ENCODE data around the gene NEK4. TPM values are rescaled to one million over a fixed set of nuclear protein-coding genes. Genes with fewer than 3 reads are reported as not detected.

Gene NEK4
- total and polyA plus RNA-seq, 4 donors = 30.8 to 47.3 (median 38.4) TPM

- WGBS (ENCODE audit: insufficient coverage) = under 1% methylated on average over 90 of the region's 94 CpGs
- peak within 1 kb of the TSS; percentile 68 for H3K27ac ChIP-seq (ENCODE audit: low read depth, low read length)
- peaks cover 25% of the 10 kb centered on the region for H3K4me1 ChIP-seq (ENCODE audit: control insufficient read depth, insufficient read depth, low read length)
- H3K27me3 ChIP-seq (ENCODE audit: control insufficient read depth, insufficient read depth, low read length) = no peaks in the 10 kb centered on the region
- H3K36me3 ChIP-seq (ENCODE audit: control insufficient read depth, insufficient read depth, low read length) = peaks cover 12% of the 10 kb centered on the region
- peak; percentile 78 to 97 (median 92) for DNase-seq (ENCODE audit: low read depth in 4 of 6, low spot score in 6 of 6)
- H3K9me3 ChIP-seq (ENCODE audit: control insufficient read depth, insufficient read depth, low read length) = no peaks in the 10 kb centered on the region
- H3K4me3 ChIP-seq (ENCODE audit: low read depth, low read length) = peak within 1 kb of the TSS; percentile 96
Measured at GRCh38 chr3:52705688-52706686, 64.8 kb downstream of the NEK4 start, which contains the start of the genes GLT8D1 and SPCS1. Gene GLT8D1, minus strand, starts transcription at chr3:52705791. Its CDS starts 5,331 bp downstream, at chr3:52700460. Gene SPCS1, plus strand, starts transcription at chr3:52706106. Its CDS starts 141 bp downstream, at chr3:52706247.

- Histone ChIP-seq H3K27me3 (ENCODE audit: control insufficient read depth, insufficient read depth, low read length) (no peaks in the 10 kb centered on the region), H3K27ac (ENCODE audit: low read depth, low read length) (peak overlapping the region; percentile 68), H3K4me1 (ENCODE audit: control insufficient read depth, insufficient read depth, low read length) (peaks cover 25% of the 10 kb centered on the region), H3K9me3 (ENCODE audit: control insufficient read depth, insufficient read depth, low read length) (no peaks in the 10 kb centered on the region), H3K36me3 (ENCODE audit: control insufficient read depth, insufficient read depth, low read length) (peaks cover 10% of the 10 kb centered on the region), H3K4me3 (ENCODE audit: low read depth, low read length) (peak overlapping the region; percentile 96)
- DNase-seq (ENCODE audit: low read depth in 4 of 6, low spot score in 6 of 6) = no peak
- under 1% methylated on average over 25 of the region's 25 CpGs for WGBS (ENCODE audit: insufficient coverage)
Measured at GRCh38 chr3:52705438-52705687, 65.4 kb downstream of the NEK4 start.

- DNase-seq (ENCODE audit: low read depth in 4 of 6, low spot score in 6 of 6) = peak in 2 of 6 donors; percentile 7 to 11
- Histone ChIP-seq H3K4me1 (ENCODE audit: control insufficient read depth, insufficient read depth, low read length) (peaks cover 25% of the 10 kb centered on the region), H3K27ac (ENCODE audit: low read depth, low read length) (peak overlapping the region; percentile 68), H3K27me3 (ENCODE audit: control insufficient read depth, insufficient read depth, low read length) (no peaks in the 10 kb centered on the region), H3K36me3 (ENCODE audit: control insufficient read depth, insufficient read depth, low read length) (peaks cover 5% of the 10 kb centered on the region), H3K4me3 (ENCODE audit: low read depth, low read length) (peak overlapping the region; percentile 96), H3K9me3 (ENCODE audit: control insufficient read depth, insufficient read depth, low read length) (no peaks in the 10 kb centered on the region)
- 0% methylated on average over 22 of the region's 22 CpGs for WGBS (ENCODE audit: insufficient coverage)
Measured at GRCh38 chr3:52704611-52705437, 65.9 kb downstream of the NEK4 start.

DNA sequence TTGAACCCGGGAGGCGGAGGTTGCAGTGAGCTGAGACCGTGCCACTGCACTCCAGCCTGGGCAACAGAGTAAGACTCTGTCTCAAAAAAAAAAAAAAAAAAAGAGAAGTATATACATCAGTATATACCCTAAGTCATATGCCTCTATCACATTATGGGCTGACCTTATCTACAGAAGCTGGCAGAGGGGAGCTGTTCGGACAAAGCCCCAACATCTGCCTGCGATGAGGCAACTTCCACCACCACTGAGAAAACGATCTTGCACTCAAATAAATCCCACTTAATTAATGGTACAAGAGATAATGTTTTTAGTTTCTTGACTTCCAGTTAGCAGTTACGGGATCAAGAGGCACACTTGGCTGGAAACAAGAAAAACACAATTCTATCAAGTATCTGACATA, 67.4 kb downstream of the NEK4 start:
- WGBS (ENCODE audit: insufficient coverage) = no CpG with 5 or more reads among the region's 7 CpGs
- no peak overlapping the region for H3K27ac ChIP-seq (ENCODE audit: low read depth, low read length)
- no peaks in the 10 kb centered on the region for H3K27me3 ChIP-seq (ENCODE audit: control insufficient read depth, insufficient read depth, low read length)
- no peak for DNase-seq (ENCODE audit: low read depth in 4 of 6, low spot score in 6 of 6)
- no peaks in the 10 kb centered on the region for H3K9me3 ChIP-seq (ENCODE audit: control insufficient read depth, insufficient read depth, low read length)
- no peak overlapping the region for H3K4me3 ChIP-seq (ENCODE audit: low read depth, low read length)
- peaks cover 4% of the 10 kb centered on the region for H3K36me3 ChIP-seq (ENCODE audit: control insufficient read depth, insufficient read depth, low read length)
- peaks cover 25% of the 10 kb centered on the region for H3K4me1 ChIP-seq (ENCODE audit: control insufficient read depth, insufficient read depth, low read length)

DNA sequence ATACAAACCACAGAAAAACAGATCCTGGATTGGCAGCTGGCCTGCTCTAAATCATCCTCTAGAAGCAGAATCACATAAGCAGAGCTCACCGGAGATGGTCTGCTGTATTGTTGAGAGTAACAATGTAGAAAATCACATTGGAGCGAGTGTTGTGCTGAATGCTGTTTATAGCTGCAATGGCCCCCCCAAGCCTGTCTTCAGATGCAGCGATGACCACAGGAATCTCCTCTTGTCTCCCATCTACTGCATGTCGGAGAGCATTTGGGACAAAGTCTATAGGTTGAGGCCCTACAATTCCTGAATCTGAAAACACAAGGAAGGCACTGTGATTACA, 73.1 kb downstream of the NEK4 start:
- Histone ChIP-seq H3K4me3 (ENCODE audit: low read depth, low read length) (no peak overlapping the region), H3K4me1 (ENCODE audit: control insufficient read depth, insufficient read depth, low read length) (peaks cover under 1% of the 10 kb centered on the region), H3K27me3 (ENCODE audit: control insufficient read depth, insufficient read depth, low read length) (no peaks in the 10 kb centered on the region), H3K27ac (ENCODE audit: low read depth, low read length) (no peak overlapping the region), H3K9me3 (ENCODE audit: control insufficient read depth, insufficient read depth, low read length) (no peaks in the 10 kb centered on the region), H3K36me3 (ENCODE audit: control insufficient read depth, insufficient read depth, low read length) (peaks cover 18% of the 10 kb centered on the region)
- no peak for DNase-seq (ENCODE audit: low read depth in 4 of 6, low spot score in 6 of 6)
- 100% methylated on average over 1 of the region's 4 CpGs for WGBS (ENCODE audit: insufficient coverage)

GRCh38 chr3:52696830-52697631, 73.7 kb downstream of the NEK4 start:
- no peak for DNase-seq (ENCODE audit: low read depth in 4 of 6, low spot score in 6 of 6)
- Histone ChIP-seq H3K9me3 (ENCODE audit: control insufficient read depth, insufficient read depth, low read length) (no peaks in the 10 kb centered on the region), H3K36me3 (ENCODE audit: control insufficient read depth, insufficient read depth, low read length) (peaks cover 24% of the 10 kb centered on the region), H3K27ac (ENCODE audit: low read depth, low read length) (no peak overlapping the region), H3K4me1 (ENCODE audit: control insufficient read depth, insufficient read depth, low read length) (no peaks in the 10 kb centered on the region), H3K4me3 (ENCODE audit: low read depth, low read length) (no peak overlapping the region), H3K27me3 (ENCODE audit: control insufficient read depth, insufficient read depth, low read length) (no peaks in the 10 kb centered on the region)
- no CpG with 5 or more reads among the region's 2 CpGs for WGBS (ENCODE audit: insufficient coverage)

DNA sequence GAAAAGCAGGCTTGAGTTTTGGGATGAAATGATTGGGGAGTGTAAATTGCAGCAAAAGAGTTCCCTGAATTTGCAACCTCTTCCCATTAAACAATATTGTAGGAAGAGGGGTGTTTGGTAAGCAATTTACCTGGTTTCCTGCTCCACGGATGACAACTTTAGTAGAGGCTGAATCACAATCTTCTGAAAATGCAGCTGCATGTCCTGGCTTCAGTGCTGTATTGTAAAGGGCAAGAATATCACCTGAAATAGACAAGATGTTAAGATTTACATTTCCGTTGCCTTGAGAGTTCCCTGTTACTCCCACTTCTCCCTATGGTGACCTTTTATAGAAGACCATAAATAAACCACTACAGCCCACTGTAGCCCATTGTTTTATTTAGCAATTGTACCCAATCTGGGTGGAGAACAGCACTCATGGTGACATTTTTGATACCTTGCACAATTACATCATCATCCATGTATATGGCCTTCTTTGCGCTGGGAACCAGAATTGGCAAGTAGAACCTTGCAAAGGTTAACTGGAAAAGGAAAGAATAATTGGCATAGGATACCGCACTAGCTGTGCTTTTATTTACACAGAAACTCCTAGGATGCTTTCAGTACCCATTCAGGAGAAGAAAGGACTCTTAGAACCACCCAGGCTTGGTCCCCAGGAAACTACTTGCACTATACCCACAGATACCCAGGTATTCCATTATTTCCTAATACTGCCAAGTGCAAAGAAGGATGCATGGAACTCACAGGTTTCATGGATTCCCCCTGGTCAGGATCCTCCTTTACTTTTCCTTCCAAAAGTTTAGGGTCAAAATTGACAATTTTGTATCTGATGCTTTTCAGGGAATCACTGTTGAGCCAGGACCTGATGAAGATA, 74.7 kb downstream of the NEK4 start:
- Histone ChIP-seq H3K4me3 (ENCODE audit: low read depth, low read length) (no peak overlapping the region), H3K36me3 (ENCODE audit: control insufficient read depth, insufficient read depth, low read length) (peaks cover 30% of the 10 kb centered on the region), H3K27me3 (ENCODE audit: control insufficient read depth, insufficient read depth, low read length) (no peaks in the 10 kb centered on the region), H3K27ac (ENCODE audit: low read depth, low read length) (no peak overlapping the region), H3K4me1 (ENCODE audit: control insufficient read depth, insufficient read depth, low read length) (no peaks in the 10 kb centered on the region), H3K9me3 (ENCODE audit: control insufficient read depth, insufficient read depth, low read length) (no peaks in the 10 kb centered on the region)
- no peak for DNase-seq (ENCODE audit: low read depth in 4 of 6, low spot score in 6 of 6)
- WGBS (ENCODE audit: insufficient coverage) = 100% methylated on average over 1 of the region's 4 CpGs

DNA sequence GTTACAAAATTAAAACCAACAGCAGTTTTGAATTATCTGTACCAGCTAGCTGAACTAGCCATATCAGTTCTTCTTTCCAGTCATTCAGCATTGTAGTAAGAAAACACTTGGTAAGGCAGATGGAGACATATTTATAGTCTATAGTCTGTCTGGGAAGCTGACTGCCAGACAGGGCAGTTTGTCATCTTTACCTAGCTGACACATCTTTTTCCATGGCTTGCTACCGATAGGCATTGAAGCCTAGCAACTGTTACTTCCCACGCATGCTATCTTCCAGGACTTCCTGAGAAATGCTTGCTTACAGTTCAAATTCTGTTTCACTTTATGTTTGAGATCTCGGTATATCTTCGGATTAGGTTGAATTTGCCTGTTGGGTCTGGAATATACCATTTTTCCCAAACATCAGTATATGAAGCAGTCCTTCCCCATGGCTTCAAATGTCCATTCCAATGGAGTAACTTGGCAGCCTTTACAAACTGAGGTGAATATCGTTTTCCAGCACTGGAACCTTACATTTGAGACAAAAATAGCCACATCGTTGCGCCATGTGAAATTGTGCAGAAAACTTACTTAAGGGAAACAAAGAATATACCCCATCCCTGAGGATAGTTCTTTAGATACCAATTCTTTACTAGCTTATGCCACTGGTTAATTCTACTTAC, 76.1 kb downstream of the NEK4 start:
- 100% methylated on average over 2 of the region's 7 CpGs for WGBS (ENCODE audit: insufficient coverage)
- DNase-seq (ENCODE audit: low read depth in 4 of 6, low spot score in 6 of 6) = no peak

More for the DNA sequence above, 76.1 kb downstream of the NEK4 start:
- Histone ChIP-seq H3K27me3 (ENCODE audit: control insufficient read depth, insufficient read depth, low read length) (no peaks in the 10 kb centered on the region), H3K27ac (ENCODE audit: low read depth, low read length) (no peak overlapping the region), H3K4me3 (ENCODE audit: low read depth, low read length) (no peak overlapping the region), H3K4me1 (ENCODE audit: control insufficient read depth, insufficient read depth, low read length) (no peaks in the 10 kb centered on the region), H3K36me3 (ENCODE audit: control insufficient read depth, insufficient read depth, low read length) (peaks cover 36% of the 10 kb centered on the region), H3K9me3 (ENCODE audit: control insufficient read depth, insufficient read depth, low read length) (no peaks in the 10 kb centered on the region)

Data from spinal cord (tissue), 10 donors.